Bronchial epithelial cell (primary cell): ENCODE results near the gene FRMD3. TPM values are rescaled to one million over a fixed set of nuclear protein-coding genes. Genes with fewer than 3 reads are reported as not detected.

Experiments used
- DNase-seq: peaks from one replicate; pipeline ENCODE4 v3.0.0-alpha.2; 2010; ENCODE audit warnings: low read depth
- FAIRE-seq: peaks from 2 replicates; lab custom pipeline; 2011; peaks lifted over from hg19 to GRCh38; lab: Jason Lieb, UNC
- H3K27me3 ChIP-seq: 2 replicates; pipeline ENCODE4 v1.5.1; 2011; ENCODE audit warnings: low read length; ENCODE audit not compliant: control insufficient read depth, insufficient read depth
- H3K36me3 ChIP-seq: 2 replicates; pipeline ENCODE4 v1.5.1; 2011; ENCODE audit warnings: low read length; ENCODE audit not compliant: control insufficient read depth, insufficient read depth
- H3K4me3 ChIP-seq: 2 replicates; pipeline ENCODE4 v1.5.1; 2011; ENCODE audit warnings: mild to moderate bottlenecking, low read depth, low read length, control low read depth
- total RNA-seq: library from RNA; depleted of rRNA; stranded (reverse); fragments of >200 nt; gene quantifications from 2 replicates; pipeline ENCODE4 v1.2.1, GENCODE V29; 2014
- TF ChIP-seq, protein P1 (sequence below): IDR thresholded peaks from 2 replicates; pipeline ENCODE4 v1.5.1; 2011; ENCODE audit warnings: mild to moderate bottlenecking, moderate library complexity, low read length, control low read depth, inconsistent platforms; ENCODE audit not compliant: insufficient read depth, severe bottlenecking

The FRMD3 gene
- total RNA-seq, 1 donor from 2014 or later, result under 0.01 TPM

- FAIRE-seq (no peak), DNase-seq (no peak)
- TF ChIP-seq, protein P1, sequence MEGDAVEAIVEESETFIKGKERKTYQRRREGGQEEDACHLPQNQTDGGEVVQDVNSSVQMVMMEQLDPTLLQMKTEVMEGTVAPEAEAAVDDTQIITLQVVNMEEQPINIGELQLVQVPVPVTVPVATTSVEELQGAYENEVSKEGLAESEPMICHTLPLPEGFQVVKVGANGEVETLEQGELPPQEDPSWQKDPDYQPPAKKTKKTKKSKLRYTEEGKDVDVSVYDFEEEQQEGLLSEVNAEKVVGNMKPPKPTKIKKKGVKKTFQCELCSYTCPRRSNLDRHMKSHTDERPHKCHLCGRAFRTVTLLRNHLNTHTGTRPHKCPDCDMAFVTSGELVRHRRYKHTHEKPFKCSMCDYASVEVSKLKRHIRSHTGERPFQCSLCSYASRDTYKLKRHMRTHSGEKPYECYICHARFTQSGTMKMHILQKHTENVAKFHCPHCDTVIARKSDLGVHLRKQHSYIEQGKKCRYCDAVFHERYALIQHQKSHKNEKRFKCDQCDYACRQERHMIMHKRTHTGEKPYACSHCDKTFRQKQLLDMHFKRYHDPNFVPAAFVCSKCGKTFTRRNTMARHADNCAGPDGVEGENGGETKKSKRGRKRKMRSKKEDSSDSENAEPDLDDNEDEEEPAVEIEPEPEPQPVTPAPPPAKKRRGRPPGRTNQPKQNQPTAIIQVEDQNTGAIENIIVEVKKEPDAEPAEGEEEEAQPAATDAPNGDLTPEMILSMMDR, result no peak
- Histone ChIP-seq H3K36me3 (no peaks in the 10 kb centered on the region), H3K27me3 (no peaks in the 10 kb centered on the region), H3K4me3 (no peak overlapping the region)
Observed at GRCh38 chr9:83392228-83392627, 146.0 kb downstream of the FRMD3 start.

DNA sequence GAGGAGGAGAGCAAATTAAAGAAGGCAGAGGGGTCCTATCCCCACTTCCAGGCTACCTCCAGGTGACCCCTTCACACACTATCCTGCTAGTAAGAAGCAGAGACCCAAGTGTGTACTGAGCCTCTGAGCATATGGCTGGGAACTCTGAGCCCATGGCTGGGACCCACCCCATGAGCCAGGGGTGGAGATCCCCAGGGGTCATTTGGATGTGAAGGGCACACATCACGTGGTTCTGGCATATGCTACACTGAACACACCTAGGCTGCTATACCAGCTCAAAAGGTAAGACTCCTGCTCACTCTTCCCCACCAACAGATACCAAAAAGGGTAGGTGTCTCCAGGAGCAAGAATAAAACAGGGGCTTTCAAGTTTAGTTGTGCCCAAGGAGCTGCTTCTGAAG, 149.9 kb downstream of the FRMD3 start:
- no peaks in the 10 kb centered on the region for H3K27me3 ChIP-seq
- DNase-seq (no peak), FAIRE-seq (no peak)
- TF ChIP-seq, protein P1, result no peak
- H3K36me3 ChIP-seq, result no peaks in the 10 kb centered on the region
- no peak overlapping the region for H3K4me3 ChIP-seq

GRCh38 chr9:83387401-83388185, 150.6 kb downstream of the FRMD3 start:
- Histone ChIP-seq H3K36me3 (no peaks in the 10 kb centered on the region), H3K4me3 (no peak overlapping the region), H3K27me3 (no peaks in the 10 kb centered on the region)
- DNase-seq (no peak), FAIRE-seq (no peak)
- TF ChIP-seq, protein P1, result no peak

DNA sequence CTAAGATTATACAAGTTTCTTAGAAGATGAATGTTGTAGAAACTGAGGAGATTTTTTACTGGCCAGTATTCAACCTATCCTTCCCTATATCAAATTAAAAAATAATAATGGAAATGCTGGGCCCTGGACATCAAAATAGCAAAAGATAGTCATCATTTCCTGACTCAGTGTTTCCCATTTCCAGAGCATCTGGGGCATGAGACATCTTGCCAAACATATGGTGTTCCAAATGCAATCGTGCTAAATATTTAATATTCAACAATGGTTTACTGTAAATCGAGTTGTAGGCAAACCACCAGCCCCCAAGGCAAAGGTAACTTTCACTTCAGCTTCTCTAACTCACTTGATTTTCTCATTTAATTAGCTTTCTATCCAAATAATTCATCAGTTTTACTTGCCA, 152.9 kb downstream of the FRMD3 start:
- H3K27me3 ChIP-seq, result no peaks in the 10 kb centered on the region
- DNase-seq (no peak), FAIRE-seq (no peak)
- TF ChIP-seq, protein P1, result no peak
- no peaks in the 10 kb centered on the region for H3K36me3 ChIP-seq
- no peak overlapping the region for H3K4me3 ChIP-seq

GRCh38 chr9:83384214-83384613, 154.0 kb downstream of the FRMD3 start:
- FAIRE-seq (no peak), DNase-seq (no peak)
- H3K27me3 ChIP-seq, result no peaks in the 10 kb centered on the region
- TF ChIP-seq, protein P1, result no peak
- H3K36me3 ChIP-seq, result no peaks in the 10 kb centered on the region
- H3K4me3 ChIP-seq, result no peak overlapping the region
